GM18520 (cell line): ENCODE data around the gene ADAMTS14.

Source experiments
- ATAC-seq: cut with Tn5 transposase; IDR thresholded peaks from one replicate; pipeline ENCODE4 v1.9.1; 2021; ENCODE audit not compliant: unreplicated experiment

The ADAMTS14 gene

DNA sequence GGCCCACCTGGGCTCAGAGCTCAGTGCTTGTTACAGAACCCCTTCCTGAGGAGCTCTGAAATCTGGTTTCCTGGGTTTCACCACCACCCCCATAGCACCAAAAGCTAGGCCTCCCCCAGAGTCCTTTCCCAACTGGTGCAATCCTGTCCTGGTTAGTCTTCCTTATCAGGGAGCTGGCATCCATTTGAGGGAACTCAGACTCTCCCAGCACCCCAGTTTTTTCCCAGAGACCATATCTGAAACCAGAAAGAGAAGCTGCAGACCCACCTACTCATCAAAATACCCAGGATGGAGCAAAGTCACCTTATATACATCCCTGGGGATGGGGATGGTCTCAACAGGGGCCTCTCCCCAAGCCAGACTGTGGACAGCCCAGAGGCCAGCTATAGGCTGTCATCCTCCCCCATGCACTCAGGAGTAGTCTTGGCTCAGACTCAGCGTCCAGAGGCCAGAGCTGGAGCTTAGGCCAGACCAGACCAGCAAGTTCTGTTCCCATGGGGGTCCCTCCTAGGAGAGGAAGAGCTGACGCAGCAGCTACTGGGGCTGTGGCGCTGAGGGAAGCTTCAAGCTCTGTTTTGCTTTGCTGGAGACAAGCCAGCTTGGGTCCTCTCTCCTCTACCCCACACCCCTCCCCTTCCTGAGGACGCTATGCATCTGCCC is 109.9 kb downstream of the ADAMTS14 start:
- no peak for ATAC-seq

DNA sequence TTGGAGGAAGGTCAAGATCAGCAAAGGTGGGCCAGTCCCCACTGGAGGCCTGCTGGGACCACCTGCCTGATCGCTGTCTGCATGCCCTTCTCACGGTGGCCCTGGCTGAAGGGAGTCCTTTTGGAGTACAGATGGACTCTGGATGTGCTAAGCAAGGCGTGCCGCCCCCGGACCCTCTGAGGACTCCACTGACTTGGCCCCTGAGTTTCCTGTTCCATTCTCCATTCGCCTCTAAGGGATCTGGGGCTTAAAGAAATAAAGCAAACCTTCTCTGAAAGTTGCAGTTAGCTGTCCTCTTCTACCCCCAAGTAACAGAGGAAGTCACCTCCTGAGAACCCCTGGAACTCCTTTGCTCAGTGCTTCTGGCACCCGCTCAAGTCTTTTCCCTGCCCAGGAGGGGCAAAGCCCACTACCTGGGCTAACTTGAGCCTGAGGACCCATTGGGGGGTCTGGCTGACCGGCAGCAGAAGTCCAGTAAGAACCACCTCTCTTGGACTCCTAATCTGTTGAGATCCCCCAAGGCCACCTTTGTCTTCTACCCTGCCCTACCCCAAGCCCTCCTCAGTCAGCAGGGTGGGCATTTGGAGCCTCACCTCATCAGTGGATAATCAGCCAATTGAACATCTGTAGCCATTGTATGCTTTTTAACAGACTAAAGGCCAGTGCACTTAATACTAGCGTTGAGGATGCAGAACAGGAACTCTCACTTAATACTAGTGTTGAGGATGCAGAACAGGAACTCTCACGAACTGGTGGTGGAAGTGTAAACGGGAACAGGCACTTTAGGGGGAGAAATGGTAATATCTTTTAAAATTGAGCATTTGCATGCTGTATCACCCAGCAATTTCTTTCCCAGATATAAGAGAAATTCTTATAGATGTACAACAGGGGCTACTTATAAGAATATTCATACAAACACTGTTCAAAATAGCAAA is 110.7 kb downstream of the ADAMTS14 start:
- ATAC-seq, result no peak

DNA sequence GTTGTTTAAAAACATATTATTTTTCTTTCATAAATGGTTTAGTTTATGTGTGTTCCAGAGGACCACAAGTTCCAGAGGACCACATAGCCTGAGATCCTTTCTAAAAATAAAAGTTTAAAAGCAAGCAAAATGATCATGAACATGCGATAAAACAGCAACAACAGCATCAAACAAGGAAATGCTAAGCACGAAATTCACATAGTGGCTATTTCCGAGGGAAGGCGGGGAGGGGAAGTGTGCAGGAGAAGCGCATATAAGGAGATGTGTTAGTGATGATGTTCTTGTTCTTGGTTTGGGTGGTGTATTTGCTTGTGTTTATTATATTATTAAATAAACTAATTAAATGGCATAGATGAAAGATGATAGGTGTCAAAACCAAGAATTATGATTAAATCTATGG is 111.7 kb downstream of the ADAMTS14 start:
- no peak for ATAC-seq

DNA sequence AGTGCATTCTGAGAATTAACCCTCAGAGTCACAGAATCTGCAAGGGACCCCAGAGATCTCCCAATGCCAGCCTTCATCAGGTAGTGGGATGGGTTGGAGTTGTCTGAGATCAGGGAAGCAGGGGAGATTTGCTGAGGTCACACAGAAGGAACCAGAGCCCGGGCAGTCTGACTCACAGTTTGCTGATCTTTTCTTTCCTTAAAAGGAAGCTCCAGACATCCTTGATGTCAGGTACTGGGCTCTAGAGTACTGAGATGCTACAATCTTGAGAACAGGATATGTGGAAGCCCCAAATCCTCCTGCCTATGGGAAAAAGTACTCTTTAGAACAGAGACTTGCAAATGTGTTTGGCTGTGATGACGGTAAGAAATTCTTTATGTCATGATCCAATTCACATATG is 112.2 kb downstream of the ADAMTS14 start:
- no peak for ATAC-seq

DNA sequence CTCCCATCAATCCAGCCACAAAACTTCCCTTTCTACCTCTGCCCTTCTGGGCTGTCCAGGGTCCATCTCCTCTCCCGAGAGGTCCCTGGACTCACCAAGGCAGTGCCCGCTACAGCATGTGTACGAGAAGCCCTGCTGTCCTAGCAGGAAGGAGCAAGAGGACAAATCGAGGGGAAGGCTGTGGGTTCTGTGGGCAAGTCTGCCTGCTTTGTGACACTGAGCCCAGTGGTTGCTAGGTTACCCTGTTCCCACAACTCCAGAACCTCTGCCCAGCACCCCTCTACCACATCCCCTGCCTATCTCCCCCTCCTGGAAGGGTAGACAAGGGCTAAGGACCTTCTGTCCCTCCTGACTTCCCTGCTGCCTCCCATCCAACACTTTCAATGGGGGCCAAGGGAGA is 112.9 kb downstream of the ADAMTS14 start, which contains the start of gene TBATA:
Gene TBATA (minus strand): TSS at position 188 of the 400 bp plus-strand sequence. CDS start 1,998 bp downstream, outside the sequence.
- no peak for ATAC-seq

DNA sequence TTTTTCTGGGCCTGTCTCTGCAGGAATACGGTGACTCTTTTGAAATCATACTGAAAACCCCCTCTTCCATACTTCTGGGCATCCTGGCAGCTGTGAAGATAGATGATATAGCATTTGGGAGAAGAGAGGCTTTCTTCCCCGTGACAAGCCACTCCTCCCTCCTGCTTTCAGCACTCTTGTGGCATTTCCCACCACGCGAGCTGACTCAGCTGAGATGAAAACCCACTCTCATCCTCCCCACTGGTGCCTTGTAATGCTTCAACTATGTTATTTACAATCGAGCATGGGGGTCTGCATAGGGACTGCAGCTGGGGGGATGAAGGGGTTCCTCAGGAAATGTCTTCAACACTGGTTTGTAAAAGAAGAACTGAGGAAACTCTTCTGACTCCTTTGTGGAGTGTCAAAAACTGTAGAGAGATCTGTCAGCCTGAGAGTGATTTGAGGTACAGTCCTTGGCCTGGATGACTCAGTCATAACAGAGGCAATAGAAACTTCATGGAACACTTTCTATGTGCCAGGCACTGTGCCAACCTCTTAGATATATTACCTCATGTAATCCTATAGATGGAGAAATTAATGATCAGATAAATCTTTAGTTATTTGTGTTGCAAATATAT is 114.6 kb downstream of the ADAMTS14 start:
- ATAC-seq, result no peak

DNA sequence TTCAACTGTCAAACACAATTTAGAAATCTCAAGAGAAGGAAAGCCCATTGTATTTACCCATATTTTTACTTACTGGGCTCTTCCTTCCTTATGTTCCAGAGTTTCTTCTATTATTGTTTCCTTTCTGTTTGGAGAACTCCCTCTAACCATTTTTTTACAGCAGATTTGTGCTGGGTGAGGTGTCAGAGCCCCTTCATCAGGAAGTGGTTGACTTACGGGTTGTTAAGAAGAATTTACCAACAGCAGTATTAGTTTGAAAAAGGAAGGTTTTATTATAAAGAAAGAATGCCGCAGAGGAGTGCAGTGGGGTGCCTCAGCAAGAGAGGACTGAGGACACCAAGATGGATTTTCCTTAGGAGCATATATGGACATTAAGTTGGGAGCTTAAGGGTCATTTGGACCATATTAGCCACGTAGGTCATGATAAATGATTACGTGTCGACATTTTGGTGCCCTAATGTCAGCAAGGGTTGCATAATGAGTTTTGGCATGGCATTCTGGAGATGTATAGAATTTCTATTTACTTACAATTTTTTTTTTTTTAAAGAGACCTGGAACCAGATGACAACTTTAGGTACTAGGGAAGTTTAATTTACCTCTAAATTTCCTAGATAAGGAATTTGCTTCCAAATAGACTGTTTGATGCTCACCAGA is 119.2 kb downstream of the ADAMTS14 start:
- ATAC-seq, result no peak

DNA sequence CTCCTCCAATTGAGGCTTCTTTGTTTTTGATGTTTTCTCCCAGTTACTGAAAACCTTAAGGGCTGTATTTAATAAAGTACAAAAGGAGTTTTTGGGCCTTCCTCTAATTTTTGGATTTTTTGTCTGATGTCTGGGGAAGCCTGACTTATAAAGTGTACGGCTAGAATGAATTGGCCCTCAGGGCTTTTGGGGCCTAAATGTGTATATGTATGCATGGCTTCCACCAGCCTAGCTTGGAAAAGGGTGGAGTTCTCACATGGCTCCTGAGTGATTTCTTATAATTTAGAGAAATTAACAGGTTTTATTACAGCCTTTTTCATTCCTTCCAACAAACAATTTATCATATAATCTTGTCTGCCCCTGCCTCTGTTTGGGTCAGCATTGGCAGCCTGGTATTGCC is 123.3 kb downstream of the ADAMTS14 start:
- ATAC-seq, result no peak

DNA sequence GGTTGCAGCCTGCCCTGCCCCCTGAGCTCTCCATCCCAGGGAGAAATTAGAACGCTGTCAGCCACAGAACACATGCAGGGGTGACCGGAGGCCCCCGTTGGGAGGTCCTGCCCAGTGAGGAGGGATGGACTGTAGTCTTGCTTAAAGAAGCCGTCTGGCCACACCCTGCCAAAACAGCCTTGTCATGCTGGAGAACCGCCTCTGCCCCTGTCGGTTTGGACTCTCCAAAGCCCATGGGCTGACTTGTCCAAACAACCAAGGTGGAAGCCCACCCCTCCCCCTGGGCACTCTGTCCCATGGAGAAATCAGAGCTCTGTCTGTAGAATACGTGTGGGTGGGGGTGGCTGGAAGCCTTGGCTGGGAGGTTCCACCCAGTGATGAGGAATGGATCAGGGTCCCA is 125.5 kb downstream of the ADAMTS14 start:
- no peak for ATAC-seq

DNA sequence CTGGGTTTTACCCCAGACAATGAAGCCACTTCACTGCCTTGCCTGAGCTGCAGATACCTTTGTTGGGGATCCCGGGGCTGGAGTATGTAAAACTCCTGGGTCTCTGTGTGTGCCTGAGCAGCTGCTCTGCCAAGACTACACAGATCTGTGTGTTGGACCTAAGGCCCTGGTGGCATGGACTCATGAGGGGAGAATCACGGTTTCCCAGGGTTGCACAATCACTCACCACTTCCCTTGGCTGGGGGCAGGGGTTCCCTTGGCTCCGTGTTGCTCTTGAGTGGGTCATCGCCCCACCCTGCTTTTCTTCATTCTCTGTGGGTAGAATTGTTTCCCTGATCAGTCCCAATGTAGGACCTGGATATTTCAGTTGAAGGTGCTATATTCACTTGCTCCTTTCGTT is 126.8 kb downstream of the ADAMTS14 start:
- ATAC-seq, result no peak

DNA sequence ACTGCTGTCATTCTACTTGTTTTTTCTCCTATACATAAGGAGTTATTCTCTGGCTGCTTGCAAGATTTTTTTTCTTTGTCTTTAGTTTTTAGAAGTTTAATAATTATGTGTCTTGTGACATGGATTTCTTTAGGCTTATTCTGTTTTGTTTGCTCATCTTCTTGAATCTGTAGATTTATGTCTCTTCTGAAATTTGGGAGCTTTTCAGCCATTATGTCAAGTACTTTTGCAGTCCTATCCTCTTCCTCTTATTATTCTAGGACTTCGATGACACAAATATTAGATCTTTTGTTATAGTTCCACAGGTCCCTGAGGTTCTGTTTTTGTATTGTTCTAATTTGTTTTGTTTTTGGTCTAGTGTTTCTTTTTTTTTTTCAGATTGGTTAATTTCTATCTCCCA is 129.5 kb downstream of the ADAMTS14 start:
- no peak for ATAC-seq

DNA sequence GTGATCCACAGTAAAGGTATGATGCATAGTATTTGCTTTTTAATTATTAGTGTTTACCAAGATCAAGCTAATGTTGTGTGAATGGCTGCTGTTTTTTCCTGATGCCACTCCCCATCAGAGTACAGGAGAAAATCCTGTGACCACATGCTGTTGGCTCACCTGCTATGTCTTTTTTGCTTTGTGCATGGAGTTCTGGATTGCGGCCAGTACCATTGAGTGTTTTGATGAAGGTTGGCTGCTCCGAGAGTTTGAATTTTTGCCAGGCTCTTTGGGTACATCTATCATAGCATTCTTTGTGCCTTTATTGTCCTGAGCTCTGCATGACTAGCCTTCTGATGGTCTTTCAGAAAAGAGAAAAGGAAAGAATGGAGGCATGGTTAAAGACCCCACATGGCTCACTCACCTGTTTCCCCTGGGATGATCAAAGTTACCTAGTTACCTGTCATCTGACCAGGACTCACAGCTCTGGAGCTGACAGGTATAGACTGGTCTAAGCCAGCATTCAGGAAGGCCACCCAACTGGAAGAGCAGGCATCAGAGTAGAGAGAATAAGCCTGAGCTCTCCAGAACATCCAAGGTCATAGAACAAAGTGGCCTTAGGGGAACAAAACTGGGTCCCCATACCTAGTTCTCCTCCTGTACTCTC is 131.6 kb downstream of the ADAMTS14 start:
- ATAC-seq, result no peak

DNA sequence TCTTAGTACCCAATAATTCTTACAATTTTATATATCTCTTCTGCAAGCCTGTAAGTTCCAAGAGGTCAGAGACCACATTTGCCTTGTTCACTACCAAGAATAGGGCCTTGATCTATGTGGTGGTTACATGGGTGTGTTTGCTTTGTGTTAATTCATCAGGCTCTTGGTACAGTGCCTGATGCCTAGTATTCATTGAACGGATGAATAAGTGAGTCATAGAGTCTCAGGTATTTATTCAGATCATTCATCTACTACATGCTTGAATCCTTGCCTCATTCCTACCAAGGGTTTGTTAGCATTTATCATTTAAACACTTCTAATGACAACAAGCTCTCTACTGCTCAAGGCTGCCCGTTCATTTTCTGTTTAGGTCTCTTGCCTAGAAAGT is 132.1 kb downstream of the ADAMTS14 start:
- no peak for ATAC-seq

DNA sequence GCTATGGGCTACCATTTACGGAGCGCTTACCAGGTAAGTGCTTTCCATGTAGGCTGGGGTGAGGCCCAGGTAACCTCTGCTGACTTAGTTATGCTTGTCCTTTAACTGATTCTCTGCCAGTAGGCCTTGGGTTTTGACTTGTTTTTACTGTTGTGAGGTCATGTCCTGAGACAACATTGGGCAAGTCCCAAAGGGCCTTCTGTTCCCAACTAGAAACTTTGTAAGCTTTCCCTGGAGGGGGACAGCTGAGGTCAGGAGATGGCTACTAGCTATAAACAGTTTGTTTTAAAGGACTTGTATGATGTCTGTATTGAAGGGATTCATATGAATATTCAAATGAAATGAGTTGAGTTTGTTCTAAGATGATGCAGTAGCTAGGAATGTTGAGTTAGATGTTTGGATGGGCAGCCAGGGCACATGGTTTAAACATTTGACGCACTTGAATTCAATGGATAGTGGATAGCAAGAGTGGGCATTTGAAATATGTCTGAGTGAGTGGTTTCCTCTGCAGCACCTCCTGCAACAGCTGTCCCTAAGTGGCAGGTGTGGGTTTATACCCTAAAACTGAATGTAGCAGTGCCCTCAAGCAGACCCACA is 133.4 kb downstream of the ADAMTS14 start:
- ATAC-seq, result no peak

DNA sequence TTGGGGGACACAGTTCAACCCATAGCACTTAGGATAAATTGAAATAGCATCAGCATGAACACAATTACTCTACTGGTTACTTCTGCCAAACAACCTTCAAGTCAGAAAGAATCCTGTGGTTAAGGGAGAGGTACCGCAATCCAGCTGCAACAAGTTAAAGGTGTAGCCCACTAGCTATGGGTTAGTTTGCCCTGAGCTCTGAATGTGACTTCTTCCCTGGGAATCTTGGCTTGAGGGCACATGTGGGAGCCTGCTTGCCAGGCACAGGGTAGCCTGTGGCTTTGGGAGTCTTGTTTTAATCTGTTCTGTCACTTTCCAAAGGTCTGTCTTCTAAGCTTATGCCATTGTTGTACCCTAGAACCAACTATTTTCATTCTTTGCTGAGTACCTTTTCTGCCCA is 134.5 kb downstream of the ADAMTS14 start:
- no peak for ATAC-seq

DNA sequence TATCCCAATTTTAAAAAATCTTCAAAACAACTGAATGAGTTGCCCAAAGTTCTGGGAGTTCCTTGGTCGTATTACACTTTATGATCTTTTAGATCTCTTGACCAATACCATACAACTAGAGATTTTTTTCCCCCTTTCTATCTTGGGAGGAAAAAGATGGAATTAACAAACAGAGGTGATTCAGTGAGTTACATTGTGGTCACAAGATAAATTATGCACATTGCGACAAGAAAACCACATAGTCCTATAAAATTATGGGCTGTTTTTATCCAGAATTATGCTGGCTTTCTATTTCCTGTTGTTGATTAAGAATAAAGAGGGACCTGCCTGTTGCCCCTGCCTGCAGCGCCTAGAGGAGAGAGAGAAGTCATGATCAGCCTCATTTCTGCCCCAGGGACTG is 135.2 kb downstream of the ADAMTS14 start:
- no peak for ATAC-seq

DNA sequence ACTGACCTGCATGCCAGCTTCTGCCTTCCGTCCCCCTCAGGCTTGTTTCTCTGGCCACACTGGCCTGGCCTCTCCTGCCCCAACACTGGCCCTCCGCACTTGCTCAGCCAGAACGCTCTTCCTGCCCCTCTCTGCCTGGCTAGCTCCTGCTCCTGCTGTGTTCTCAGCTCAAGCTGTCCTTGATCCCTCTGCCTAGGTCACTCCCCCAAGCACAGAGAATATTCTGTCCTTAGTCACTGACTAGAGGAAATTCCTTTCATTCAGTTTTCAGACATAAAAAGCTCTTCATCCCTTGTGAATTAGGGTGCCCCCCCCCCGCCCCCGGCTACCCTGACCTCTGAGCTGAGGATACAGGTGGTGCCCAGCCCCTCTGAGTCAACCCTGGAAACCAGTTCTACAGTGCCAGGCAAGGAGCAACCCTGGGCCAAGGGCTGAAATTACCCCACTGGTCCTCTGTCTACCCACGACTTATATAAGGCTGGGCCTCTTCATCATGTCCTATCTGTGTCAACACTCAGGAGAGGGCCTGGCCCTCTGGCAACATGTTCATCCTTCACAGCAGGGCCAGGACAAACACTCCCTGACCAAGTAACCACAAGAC is 136.8 kb downstream of the ADAMTS14 start:
- ATAC-seq, result no peak

DNA sequence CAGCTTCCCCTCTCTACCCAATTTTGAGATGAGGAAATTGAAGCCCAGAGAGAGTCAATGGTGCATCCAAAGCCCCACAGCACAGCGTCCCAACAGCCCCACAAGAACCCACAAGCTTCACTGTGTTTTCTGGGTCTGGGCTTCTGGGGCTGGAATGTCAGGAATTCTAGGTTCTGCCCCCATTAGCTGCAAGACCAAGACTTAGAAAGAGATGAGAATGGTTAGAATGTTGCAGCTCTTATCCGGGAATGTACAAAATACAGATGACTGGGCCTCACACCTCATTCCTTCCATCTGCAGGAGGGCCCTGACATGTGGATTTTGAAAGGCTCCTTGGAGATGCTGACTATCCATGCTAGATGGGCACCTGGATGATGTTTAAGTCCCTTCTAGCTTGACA is 137.4 kb downstream of the ADAMTS14 start:
- ATAC-seq, result no peak

DNA sequence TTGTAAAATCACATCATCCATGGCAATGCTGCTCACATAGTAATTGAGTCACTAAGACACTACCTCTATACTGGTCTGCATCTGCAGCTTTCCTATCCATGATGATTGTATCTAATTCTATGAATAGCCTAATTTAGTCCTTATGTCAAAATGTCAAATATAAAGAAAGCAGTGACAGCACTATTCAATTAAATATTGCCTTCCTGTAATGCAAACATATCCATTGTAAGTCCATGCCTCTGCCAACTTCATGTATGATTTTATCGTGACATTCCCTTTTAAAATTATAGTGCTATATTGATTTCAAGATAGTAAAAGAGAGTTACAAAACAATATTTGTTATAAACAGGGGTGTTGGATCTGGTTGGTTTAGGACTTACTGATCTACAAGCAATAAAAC is 138.7 kb downstream of the ADAMTS14 start:
- ATAC-seq, result no peak

DNA sequence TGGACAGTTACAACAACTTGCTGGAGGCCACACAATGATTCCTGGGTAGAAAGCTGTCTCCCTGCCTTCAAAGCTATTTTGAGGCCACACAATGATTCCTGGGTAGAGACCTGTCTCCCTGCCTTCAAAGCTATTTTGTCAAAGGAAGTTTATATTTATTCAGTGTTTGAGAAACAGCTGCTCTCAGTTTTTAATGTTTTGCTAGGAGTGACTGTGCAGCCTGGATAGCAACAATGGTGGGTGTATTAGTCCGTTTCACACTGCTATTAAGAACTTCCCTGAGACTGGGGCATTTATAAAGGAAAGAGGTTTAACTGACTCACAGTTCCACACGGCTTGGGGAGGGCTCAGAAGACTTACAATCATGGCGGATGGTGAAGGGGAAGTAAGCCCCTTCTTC is 139.6 kb downstream of the ADAMTS14 start:
- ATAC-seq, result no peak
